ENCODE results near the gene STK32B.

STK32B gene

DNA sequence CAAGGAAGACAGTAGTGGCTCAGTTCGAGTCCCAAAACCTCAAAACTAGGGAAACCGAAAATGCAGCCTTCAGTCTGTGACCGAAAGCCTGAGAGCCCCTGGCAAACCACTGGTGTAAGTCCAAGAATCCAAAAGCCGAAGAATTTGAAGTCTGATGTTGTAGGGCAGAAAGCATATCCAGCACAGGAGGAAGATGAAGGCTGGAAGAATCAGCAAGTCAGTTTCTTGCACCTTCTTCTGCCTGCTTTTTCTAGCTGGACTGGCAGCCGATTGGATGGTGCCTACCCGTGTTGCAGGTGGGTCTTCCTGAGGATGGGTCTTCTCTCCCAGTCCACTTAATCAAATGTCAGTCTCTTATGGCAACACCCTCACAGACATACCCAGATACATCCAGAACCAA lies 95.0 kb downstream of the STK32B start:
- Histone ChIP-seq H3K4me2 (ENCODE audit: low read length) (no peak overlapping the region), H3K4me1 (no peaks in the 10 kb centered on the region), H3K9me3 (ENCODE audit: control insufficient read depth, low read length) (no peaks in the 10 kb centered on the region), H3K79me2 (no peaks in the 10 kb centered on the region), H3K27me3 (ENCODE audit: control insufficient read depth, insufficient read depth, low read length) (no peaks in the 10 kb centered on the region), H3K9ac (no peak overlapping the region), H3K27ac (no peak overlapping the region), H2AFZ (no peak overlapping the region), H3K4me3 (ENCODE audit: low read depth, low read length) (no peak overlapping the region), H3K36me3 (ENCODE audit: control insufficient read depth, insufficient read depth, low read length) (no peaks in the 10 kb centered on the region)
- TF ChIP-seq, protein P1, sequence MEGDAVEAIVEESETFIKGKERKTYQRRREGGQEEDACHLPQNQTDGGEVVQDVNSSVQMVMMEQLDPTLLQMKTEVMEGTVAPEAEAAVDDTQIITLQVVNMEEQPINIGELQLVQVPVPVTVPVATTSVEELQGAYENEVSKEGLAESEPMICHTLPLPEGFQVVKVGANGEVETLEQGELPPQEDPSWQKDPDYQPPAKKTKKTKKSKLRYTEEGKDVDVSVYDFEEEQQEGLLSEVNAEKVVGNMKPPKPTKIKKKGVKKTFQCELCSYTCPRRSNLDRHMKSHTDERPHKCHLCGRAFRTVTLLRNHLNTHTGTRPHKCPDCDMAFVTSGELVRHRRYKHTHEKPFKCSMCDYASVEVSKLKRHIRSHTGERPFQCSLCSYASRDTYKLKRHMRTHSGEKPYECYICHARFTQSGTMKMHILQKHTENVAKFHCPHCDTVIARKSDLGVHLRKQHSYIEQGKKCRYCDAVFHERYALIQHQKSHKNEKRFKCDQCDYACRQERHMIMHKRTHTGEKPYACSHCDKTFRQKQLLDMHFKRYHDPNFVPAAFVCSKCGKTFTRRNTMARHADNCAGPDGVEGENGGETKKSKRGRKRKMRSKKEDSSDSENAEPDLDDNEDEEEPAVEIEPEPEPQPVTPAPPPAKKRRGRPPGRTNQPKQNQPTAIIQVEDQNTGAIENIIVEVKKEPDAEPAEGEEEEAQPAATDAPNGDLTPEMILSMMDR (IDR thresholded peaks at IDR 0.05): no peak

DNA sequence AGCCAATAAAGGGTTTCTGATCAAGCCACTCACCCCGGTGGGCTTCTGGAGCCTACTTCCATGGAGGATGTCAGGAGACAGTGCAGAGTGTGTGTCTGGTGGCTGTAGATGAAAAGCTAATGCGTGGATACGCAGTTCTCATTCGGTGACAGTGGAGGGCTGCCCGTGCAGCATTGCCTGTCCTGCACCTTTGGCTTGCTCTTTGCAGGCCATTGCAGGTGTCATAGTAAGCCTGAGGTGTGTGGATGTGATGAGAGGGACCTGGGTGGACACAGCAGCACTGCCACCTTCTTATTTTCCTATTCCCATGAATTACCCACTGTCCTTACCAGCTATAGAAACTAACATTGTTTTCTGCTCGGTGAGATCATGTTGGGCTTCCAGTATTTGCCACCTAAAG lies 101.2 kb downstream of the STK32B start:
- Histone ChIP-seq H3K4me1 (no peaks in the 10 kb centered on the region), H3K4me3 (ENCODE audit: low read depth, low read length) (no peak overlapping the region), H3K4me2 (ENCODE audit: low read length) (no peak overlapping the region), H3K36me3 (ENCODE audit: control insufficient read depth, insufficient read depth, low read length) (no peaks in the 10 kb centered on the region), H3K27me3 (ENCODE audit: control insufficient read depth, insufficient read depth, low read length) (no peaks in the 10 kb centered on the region), H3K27ac (no peak overlapping the region), H3K9ac (no peak overlapping the region), H2AFZ (no peak overlapping the region), H3K79me2 (no peaks in the 10 kb centered on the region), H3K9me3 (ENCODE audit: control insufficient read depth, low read length) (no peaks in the 10 kb centered on the region)
- TF ChIP-seq, protein P1 (IDR thresholded peaks at IDR 0.05): no peak

DNA sequence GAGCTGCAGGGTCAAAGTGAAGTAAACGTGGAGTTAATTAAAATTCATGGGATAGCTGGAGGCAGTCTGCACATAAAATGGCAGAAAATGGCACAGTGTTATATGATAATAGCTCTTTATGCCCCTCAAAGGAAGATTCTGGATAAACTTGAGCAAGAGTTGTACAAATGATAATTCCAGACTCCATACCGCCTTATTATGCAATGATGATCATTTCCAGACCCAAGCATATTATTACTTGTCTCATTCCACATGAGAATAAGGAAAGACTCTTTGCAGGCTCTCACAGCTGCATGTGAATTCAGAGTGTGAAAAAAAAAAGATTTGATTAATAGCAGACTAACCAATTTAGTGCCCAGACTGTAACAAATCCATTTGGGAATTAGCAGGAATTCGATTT lies 105.4 kb downstream of the STK32B start:
- TF ChIP-seq, protein P1 (IDR thresholded peaks at IDR 0.05): no peak
- Histone ChIP-seq H3K27ac (no peak overlapping the region), H3K27me3 (ENCODE audit: control insufficient read depth, insufficient read depth, low read length) (no peaks in the 10 kb centered on the region), H3K9me3 (ENCODE audit: control insufficient read depth, low read length) (no peaks in the 10 kb centered on the region), H2AFZ (no peak overlapping the region), H3K4me1 (no peaks in the 10 kb centered on the region), H3K36me3 (ENCODE audit: control insufficient read depth, insufficient read depth, low read length) (no peaks in the 10 kb centered on the region), H3K4me3 (ENCODE audit: low read depth, low read length) (no peak overlapping the region), H3K9ac (no peak overlapping the region), H3K79me2 (no peaks in the 10 kb centered on the region), H3K4me2 (ENCODE audit: low read length) (no peak overlapping the region)

DNA sequence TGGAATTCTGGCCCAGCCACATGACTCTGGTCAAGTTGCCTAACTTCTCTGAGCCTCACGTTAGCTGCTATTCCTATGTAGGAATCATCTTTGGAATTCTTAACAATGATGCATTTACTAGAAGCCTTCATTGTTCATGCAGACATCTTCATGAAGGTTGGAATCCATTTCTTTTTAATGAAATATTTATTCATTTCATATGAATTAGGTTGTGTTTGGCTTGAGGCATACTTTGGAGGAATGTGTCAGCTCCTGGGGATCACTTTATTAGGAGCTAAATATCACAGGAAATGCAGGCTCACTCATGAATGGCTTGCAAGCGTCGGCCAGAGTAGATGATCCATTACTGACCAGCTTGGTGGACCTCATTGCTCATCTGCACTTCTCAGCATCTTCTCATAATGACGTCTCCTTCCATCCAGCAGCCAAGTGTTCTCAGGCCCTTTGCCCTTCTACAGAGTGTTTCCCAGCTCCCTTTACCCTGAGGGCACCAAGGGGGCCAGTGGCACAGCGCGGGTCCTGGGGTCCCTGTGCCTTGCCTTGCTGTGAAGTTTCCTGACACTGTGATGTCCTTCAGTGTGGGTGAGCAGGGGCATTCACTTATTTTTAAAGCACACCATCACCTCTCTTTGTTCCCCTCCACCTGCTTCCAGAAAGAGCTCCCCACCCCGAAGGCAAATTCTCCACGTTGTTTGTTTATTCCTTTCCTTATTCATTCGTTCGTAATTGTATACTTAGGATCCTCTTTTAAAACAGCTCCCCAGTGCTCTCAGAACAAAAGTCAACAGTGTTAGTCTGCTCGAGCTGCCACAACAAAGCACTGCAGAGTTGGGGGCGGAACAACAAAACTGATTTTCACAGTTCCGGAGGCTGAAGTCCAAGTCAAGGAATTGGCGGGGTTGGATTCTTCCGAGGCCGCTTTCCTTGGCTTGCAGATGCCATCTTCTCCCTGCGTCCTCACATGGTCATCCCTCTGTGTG lies 106.8 kb downstream of the STK32B start:
- H3K27ac ChIP-seq: no peak overlapping the region
- no peak overlapping the region for H3K4me3 ChIP-seq (ENCODE audit: low read depth, low read length)
- no peak overlapping the region for H2AFZ ChIP-seq
- no peak overlapping the region for H3K9ac ChIP-seq
- no peaks in the 10 kb centered on the region for H3K79me2 ChIP-seq
- no peaks in the 10 kb centered on the region for H3K9me3 ChIP-seq (ENCODE audit: control insufficient read depth, low read length)
- no peaks in the 10 kb centered on the region for H3K4me1 ChIP-seq
- no peaks in the 10 kb centered on the region for H3K27me3 ChIP-seq (ENCODE audit: control insufficient read depth, insufficient read depth, low read length)
- H3K4me2 ChIP-seq (ENCODE audit: low read length): no peak overlapping the region
- TF ChIP-seq, protein P1 (IDR thresholded peaks at IDR 0.05): no peak
- H3K36me3 ChIP-seq (ENCODE audit: control insufficient read depth, insufficient read depth, low read length): no peaks in the 10 kb centered on the region

DNA sequence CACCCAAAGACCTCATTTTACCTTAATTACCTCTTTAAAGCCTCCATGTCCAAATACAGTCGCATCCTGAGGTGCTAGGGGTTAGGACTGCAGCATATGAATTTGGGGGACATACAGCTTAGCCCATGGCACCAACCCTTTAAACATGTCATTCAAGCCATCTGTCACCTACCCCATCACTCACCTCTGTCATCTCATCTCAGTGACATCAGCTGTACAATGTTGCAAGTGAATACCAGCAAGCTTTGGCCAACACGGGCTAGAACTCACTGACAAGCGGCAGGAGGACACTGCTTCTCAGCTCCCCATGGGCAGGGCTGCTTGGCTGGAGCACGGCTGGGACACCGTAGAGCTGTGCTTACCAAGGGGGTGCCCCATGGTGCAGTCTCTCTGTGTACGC lies 107.5 kb downstream of the STK32B start:
- Histone ChIP-seq H3K36me3 (ENCODE audit: control insufficient read depth, insufficient read depth, low read length) (no peaks in the 10 kb centered on the region), H3K9ac (no peak overlapping the region), H3K27me3 (ENCODE audit: control insufficient read depth, insufficient read depth, low read length) (no peaks in the 10 kb centered on the region), H3K4me2 (ENCODE audit: low read length) (no peak overlapping the region), H2AFZ (no peak overlapping the region), H3K4me3 (ENCODE audit: low read depth, low read length) (no peak overlapping the region), H3K79me2 (no peaks in the 10 kb centered on the region), H3K27ac (no peak overlapping the region), H3K9me3 (ENCODE audit: control insufficient read depth, low read length) (no peaks in the 10 kb centered on the region), H3K4me1 (no peaks in the 10 kb centered on the region)
- TF ChIP-seq, protein P1 (IDR thresholded peaks at IDR 0.05): no peak
